ENCODE data around the gene ZSCAN16.

- TF ChIP-seq CTCF (IDR thresholded peaks at IDR 0.05; ENCODE audit: insufficient read depth, low read length, poor library complexity, severe bottlenecking), result no peak
- no peak for TF ChIP-seq EZH2phosphoT487 (conservative IDR thresholded peaks at IDR 0.05; ENCODE audit: low read length)
Observed at GRCh38 chr6:28134716-28135115, 10.3 kb downstream of the ZSCAN16 start.

All from SU-DHL-6 (cell line).